Activated naive CD8-positive, alpha-beta T cell treated with anti-CD3 and anti-CD28 coated beads, Interleukin-2, amount 10 ng/mL, durations not matched to agents 7 days and 5 days (primary cell): ENCODE data around the gene TAF10. TPM values are rescaled to one million over a fixed set of nuclear protein-coding genes. Genes with fewer than 3 reads are reported as not detected.

Experiments used
- ATAC-seq: fragments of 150-1000 bp; cut with Tn5 transposase; one replicate; pipeline ENCODE4 v1.10.0; 2021; ENCODE audit warnings: low read depth, moderate library complexity
- POLR2A ChIA-PET: fragments of 350-600 bp; sonication (Branson Sonifier 250); formaldehyde crosslinking; loops from one replicate; lab custom pipeline; 2021; ENCODE audit warnings: antibody characterized with exemption; lab: Charles Lee
- DNase-seq: peaks from one replicate; pipeline ENCODE4 v3.0.0; 2021
- H3K27ac Mint-ChIP-seq: one replicate; pipeline ENCODE4 v1.8.0; 2022; ENCODE audit warnings: mild to moderate bottlenecking, mixed read lengths
- H3K27me3 Mint-ChIP-seq: one replicate; pipeline ENCODE4 v1.8.0; 2022; ENCODE audit warnings: mild to moderate bottlenecking, moderate library complexity, mixed read lengths
- H3K36me3 Mint-ChIP-seq: one replicate; pipeline ENCODE4 v1.8.0; 2021; ENCODE audit warnings: mild to moderate bottlenecking, mixed read lengths
- H3K4me1 Mint-ChIP-seq: one replicate; pipeline ENCODE4 v1.8.0; 2021; ENCODE audit warnings: mixed read lengths
- H3K4me3 Mint-ChIP-seq: one replicate; pipeline ENCODE4 v1.8.0; 2022; ENCODE audit warnings: mild to moderate bottlenecking, moderate library complexity, mixed read lengths
- H3K9me3 Mint-ChIP-seq: one replicate; pipeline ENCODE4 v1.8.0; 2021; ENCODE audit warnings: mixed read lengths
- total RNA-seq, 2 experiments: library from RNA; stranded (reverse); gene quantifications; one replicate each; pipeline ENCODE4 v1.2.3, GENCODE V29; 2021

The TAF10 gene
- total RNA-seq, 2 experiments from 2014 or later = 154 to 156 TPM

- Mint-ChIP-seq H3K4me3 (no peak overlapping the region), H3K4me1 (peaks cover 5% of the 10 kb centered on the region), H3K27me3 (no peaks in the 10 kb centered on the region), H3K36me3 (peaks cover 13% of the 10 kb centered on the region), H3K27ac (no peak overlapping the region), H3K9me3 (no peaks in the 10 kb centered on the region)
- DNase-seq (peak; percentile 23), ATAC-seq (no peak)
- POLR2A ChIA-PET = interaction anchor here (3.1 kb wide), 1 partner anchor 65 kb away, joined by 33 read pairs; the partner anchor contains the start of gene MRPL17
Observed at GRCh38 chr11:6616596-6617250, 4.7 kb upstream of the TAF10 start.

GRCh38 chr11:6615882-6616585, 4.0 kb upstream of the TAF10 start:
- Mint-ChIP-seq H3K4me1 (peaks cover 8% of the 10 kb centered on the region), H3K4me3 (no peak overlapping the region), H3K36me3 (peaks cover 18% of the 10 kb centered on the region), H3K27me3 (no peaks in the 10 kb centered on the region), H3K27ac (peak overlapping the region; percentile 55), H3K9me3 (no peaks in the 10 kb centered on the region)
- POLR2A ChIA-PET = no interaction called here
- DNase-seq (no peak), ATAC-seq (no peak)

- DNase-seq = no peak
- Mint-ChIP-seq H3K27ac (no peak overlapping the region), H3K4me1 (peaks cover 17% of the 10 kb centered on the region), H3K9me3 (no peaks in the 10 kb centered on the region), H3K27me3 (no peaks in the 10 kb centered on the region), H3K36me3 (peaks cover 20% of the 10 kb centered on the region), H3K4me3 (no peak overlapping the region)
- no peak for ATAC-seq
- POLR2A ChIA-PET = no interaction called here
Observed at GRCh38 chr11:6615046-6615445, 3.0 kb upstream of the TAF10 start.

- H3K27me3 Mint-ChIP-seq = no peaks in the 10 kb centered on the region
- H3K27ac Mint-ChIP-seq = no peak overlapping the region
- peaks cover 26% of the 10 kb centered on the region for H3K36me3 Mint-ChIP-seq
- H3K9me3 Mint-ChIP-seq = no peaks in the 10 kb centered on the region
- no peak for ATAC-seq
- no peak overlapping the region for H3K4me3 Mint-ChIP-seq
- no peak for DNase-seq
- POLR2A ChIA-PET = no interaction called here
- peaks cover 18% of the 10 kb centered on the region for H3K4me1 Mint-ChIP-seq
Observed at GRCh38 chr11:6614446-6614845, 2.4 kb upstream of the TAF10 start.

GRCh38 chr11:6613496-6613895, 1.5 kb upstream of the TAF10 start:
- Mint-ChIP-seq H3K9me3 (no peaks in the 10 kb centered on the region), H3K27me3 (no peaks in the 10 kb centered on the region)
- POLR2A ChIA-PET = interaction anchor here (0.9 to 2.8 kb wide), 6 partner anchors 11 to 132 kb away, joined by 5 to 22 read pairs (median 13); partner anchors contain the start of genes ARFIP2 and TIMM10B

GRCh38 chr11:6611963-6612212, 128 bp downstream of the TAF10 start:
- Mint-ChIP-seq H3K27ac (peak overlapping the region; percentile 93), H3K4me3 (peak overlapping the region; percentile 94), H3K27me3 (no peaks in the 10 kb centered on the region), H3K4me1 (peaks cover 32% of the 10 kb centered on the region), H3K9me3 (no peaks in the 10 kb centered on the region), H3K36me3 (peaks cover 33% of the 10 kb centered on the region)
- POLR2A ChIA-PET = interaction anchor here (0.6 to 9.4 kb wide), 19 partner anchors 8 to 234 kb away, joined by 3 to 95 read pairs (median 5); partner anchors contain the start of genes ARFIP2, MRPL17, SMPD1 and TIMM10B
- DNase-seq = no peak
- no peak for ATAC-seq

More at GRCh38 chr11:6613496-6613895, 1.5 kb upstream of the TAF10 start:
- ATAC-seq (no peak), DNase-seq (no peak)
- Mint-ChIP-seq H3K27ac (no peak overlapping the region), H3K36me3 (peaks cover 33% of the 10 kb centered on the region), H3K4me3 (no peak overlapping the region), H3K4me1 (peaks cover 24% of the 10 kb centered on the region)

GRCh38 chr11:6611092-6611962, 689 bp downstream of the TAF10 start:
- peak; percentile 25 for ATAC-seq
- H3K4me1 Mint-ChIP-seq = peaks cover 35% of the 10 kb centered on the region
- no peaks in the 10 kb centered on the region for H3K9me3 Mint-ChIP-seq
- peaks cover 35% of the 10 kb centered on the region for H3K36me3 Mint-ChIP-seq
- H3K4me3 Mint-ChIP-seq = peak overlapping the region; percentile 94
- POLR2A ChIA-PET = interaction anchor here (0.6 to 9.4 kb wide), 19 partner anchors 9 to 233 kb away, joined by 3 to 95 read pairs (median 5); partner anchors contain the start of genes ARFIP2, MRPL17, SMPD1 and TIMM10B
- H3K27me3 Mint-ChIP-seq = no peaks in the 10 kb centered on the region
- DNase-seq = peak; percentile 24
- H3K27ac Mint-ChIP-seq = peak overlapping the region; percentile 93

GRCh38 chr11:6610591-6610990, 1.4 kb downstream of the TAF10 start:
- no peak for ATAC-seq
- Mint-ChIP-seq H3K27me3 (no peaks in the 10 kb centered on the region), H3K4me1 (peaks cover 38% of the 10 kb centered on the region), H3K4me3 (peak overlapping the region; percentile 94), H3K9me3 (no peaks in the 10 kb centered on the region), H3K27ac (peak overlapping the region; percentile 93), H3K36me3 (peaks cover 33% of the 10 kb centered on the region)
- POLR2A ChIA-PET = interaction anchor here (1.7 to 9.4 kb wide), 4 partner anchors 10 to 220 kb away, joined by 5 to 95 read pairs (median 20); partner anchors contain the start of genes SMPD1 and TPP1
- peak; percentile 30 for DNase-seq

- Mint-ChIP-seq H3K9me3 (no peaks in the 10 kb centered on the region), H3K27ac (peak overlapping the region; percentile 61), H3K4me1 (peaks cover 38% of the 10 kb centered on the region), H3K4me3 (peak overlapping the region; percentile 15), H3K27me3 (no peaks in the 10 kb centered on the region), H3K36me3 (peaks cover 26% of the 10 kb centered on the region)
- ATAC-seq = no peak
- DNase-seq = no peak
- POLR2A ChIA-PET = interaction anchor here (9.4 kb wide), 1 partner anchor 11 kb away, joined by 95 read pairs; the partner anchor contains the start of gene TPP1
Observed at GRCh38 chr11:6609502-6610015, 2.5 kb downstream of the TAF10 start.

GRCh38 chr11:6608726-6609501, 3.1 kb downstream of the TAF10 start:
- POLR2A ChIA-PET = interaction anchor here (9.4 kb wide), 1 partner anchor 11 kb away, joined by 95 read pairs; the partner anchor contains the start of gene TPP1
- Mint-ChIP-seq H3K4me1 (peaks cover 38% of the 10 kb centered on the region), H3K27ac (peak overlapping the region; percentile 55), H3K27me3 (no peaks in the 10 kb centered on the region), H3K4me3 (no peak overlapping the region), H3K36me3 (peaks cover 25% of the 10 kb centered on the region), H3K9me3 (no peaks in the 10 kb centered on the region)
- DNase-seq (no peak), ATAC-seq (no peak)

GRCh38 chr11:6608011-6608410, 4.0 kb downstream of the TAF10 start:
- H3K27ac Mint-ChIP-seq = no peak overlapping the region
- peak overlapping the region; percentile 44 for H3K4me3 Mint-ChIP-seq
- peaks cover 38% of the 10 kb centered on the region for H3K4me1 Mint-ChIP-seq
- POLR2A ChIA-PET = interaction anchor here (1.0 to 9.4 kb wide), 3 partner anchors 12 to 83 kb away, joined by 3 to 95 read pairs (median 3); partner anchors contain the start of gene TPP1
- H3K36me3 Mint-ChIP-seq = peaks cover 25% of the 10 kb centered on the region
- no peak for DNase-seq
- no peaks in the 10 kb centered on the region for H3K27me3 Mint-ChIP-seq
- no peaks in the 10 kb centered on the region for H3K9me3 Mint-ChIP-seq
- ATAC-seq = no peak

- H3K27ac Mint-ChIP-seq = no peak overlapping the region
- ATAC-seq = no peak
- peaks cover 25% of the 10 kb centered on the region for H3K36me3 Mint-ChIP-seq
- no peaks in the 10 kb centered on the region for H3K27me3 Mint-ChIP-seq
- DNase-seq = no peak
- H3K9me3 Mint-ChIP-seq = no peaks in the 10 kb centered on the region
- H3K4me3 Mint-ChIP-seq = peak overlapping the region; percentile 44
- POLR2A ChIA-PET = interaction anchor here (0.9 to 9.4 kb wide), 6 partner anchors 13 to 204 kb away, joined by 3 to 95 read pairs (median 3); partner anchors contain the start of gene TPP1
- H3K4me1 Mint-ChIP-seq = peaks cover 41% of the 10 kb centered on the region
Observed at GRCh38 chr11:6607190-6607795, 4.7 kb downstream of the TAF10 start.
